GM19099 (cell line): ENCODE data around the gene TLE1.

Experiments
- POLR2A ChIP-seq: IDR thresholded peaks from 3 replicates; pipeline ENCODE4 v1.6.1; 2011; ENCODE audit warnings: low read depth; ENCODE audit not compliant: insufficient read length; ENCODE audit errors: extremely low read depth

TLE1 gene

DNA sequence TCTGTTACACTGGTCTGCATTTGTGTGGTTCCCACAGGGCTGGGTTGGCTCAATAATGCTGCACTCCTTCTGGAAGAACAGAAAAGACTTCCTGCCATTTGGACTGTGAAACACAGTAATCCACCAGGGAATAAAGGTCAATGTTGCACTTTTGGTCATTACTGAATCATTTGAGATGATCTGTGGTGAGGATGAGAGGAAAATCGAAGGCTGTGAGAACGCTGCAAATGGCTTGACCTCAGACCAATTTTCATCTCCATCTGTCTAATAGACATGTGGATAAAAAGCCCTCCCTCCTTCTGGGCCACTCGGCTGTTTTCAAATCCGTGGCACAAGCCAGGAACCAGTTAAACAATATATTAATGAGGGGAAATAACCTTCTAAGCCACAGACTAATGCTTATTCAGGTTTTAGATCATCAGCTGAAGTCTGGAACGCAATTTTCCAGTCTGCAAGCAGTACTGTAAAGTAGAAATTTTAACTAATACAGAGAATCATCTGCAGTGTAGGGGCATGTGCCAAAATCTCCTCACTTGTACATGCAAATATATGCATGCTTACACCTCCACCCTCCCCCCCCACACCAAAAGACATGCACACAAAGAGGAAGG is 20.2 kb downstream of the TLE1 start:
- TF ChIP-seq POLR2A = no peak

DNA sequence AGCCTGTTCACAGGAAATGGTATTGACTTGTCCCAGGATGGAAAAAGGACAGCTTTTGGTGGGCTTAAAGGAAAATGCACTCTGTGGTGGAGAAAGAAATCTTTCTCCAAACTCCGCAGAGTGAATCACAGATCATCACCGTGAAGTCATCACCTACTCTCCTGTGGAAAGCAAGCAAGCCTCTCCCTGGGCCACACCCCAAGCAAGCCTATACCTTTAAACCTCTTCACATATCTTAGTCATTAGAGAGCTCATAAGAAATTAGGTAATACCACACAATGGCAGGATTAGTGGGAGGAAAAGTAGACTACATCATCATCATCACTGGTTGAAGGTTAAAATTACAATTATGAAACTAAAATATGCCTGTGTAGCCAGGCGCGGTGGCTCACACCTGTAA is 23.2 kb downstream of the TLE1 start:
- TF ChIP-seq POLR2A = no peak

DNA sequence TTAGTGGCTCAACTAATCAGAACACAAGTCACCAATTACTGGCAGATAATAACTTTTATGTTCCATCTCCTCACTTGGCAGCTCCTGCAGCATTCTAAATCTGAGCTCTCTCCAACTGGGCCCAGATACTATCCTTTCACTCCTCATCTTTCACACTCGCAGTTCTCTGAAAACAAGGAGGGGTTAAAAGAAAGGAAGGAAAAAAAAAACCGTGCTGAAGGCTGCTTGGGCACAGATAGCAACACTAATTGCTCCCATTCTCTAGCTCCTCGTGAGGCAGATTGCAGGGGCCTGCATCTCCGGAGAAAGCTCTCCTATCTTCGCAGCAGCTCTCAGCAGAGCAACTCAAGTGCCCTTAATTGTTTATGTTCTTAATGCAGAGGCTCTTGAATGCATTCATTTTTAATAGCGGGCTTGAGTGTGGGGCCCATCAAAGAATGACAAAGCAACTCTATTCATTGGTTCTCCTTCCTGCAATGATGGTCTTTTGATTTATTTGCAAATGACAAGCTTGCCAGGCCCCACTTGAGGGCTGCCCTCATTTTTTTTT is 23.9 kb downstream of the TLE1 start:
- no peak for TF ChIP-seq POLR2A

DNA sequence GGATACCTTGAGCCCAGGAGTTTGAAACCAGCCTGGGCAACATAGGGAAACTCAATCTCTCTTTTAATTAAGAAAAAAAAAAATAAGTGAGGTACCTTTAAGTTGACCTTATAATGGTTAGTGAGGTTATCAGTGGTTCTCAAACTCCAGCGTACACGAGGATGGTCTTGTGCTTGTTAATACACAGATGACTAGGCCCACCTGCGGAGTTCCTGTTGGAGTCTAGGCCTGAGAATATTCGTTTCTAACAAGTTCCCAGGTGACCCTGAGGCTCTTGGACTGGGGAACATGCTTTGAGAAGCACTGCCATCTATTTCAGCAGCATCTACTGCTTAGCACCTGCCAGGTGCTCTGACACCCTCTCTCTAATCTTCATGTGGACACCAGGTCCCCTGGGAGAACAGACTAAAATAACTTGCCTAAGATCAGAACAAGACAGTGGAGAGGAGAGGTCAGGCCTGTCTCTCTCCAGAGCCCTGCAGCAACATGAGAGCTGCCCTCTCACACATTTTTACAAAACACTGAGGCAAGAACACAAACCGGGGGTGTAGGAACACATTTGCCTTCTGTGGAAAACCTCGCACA is 24.6 kb downstream of the TLE1 start:
- no peak for TF ChIP-seq POLR2A

DNA sequence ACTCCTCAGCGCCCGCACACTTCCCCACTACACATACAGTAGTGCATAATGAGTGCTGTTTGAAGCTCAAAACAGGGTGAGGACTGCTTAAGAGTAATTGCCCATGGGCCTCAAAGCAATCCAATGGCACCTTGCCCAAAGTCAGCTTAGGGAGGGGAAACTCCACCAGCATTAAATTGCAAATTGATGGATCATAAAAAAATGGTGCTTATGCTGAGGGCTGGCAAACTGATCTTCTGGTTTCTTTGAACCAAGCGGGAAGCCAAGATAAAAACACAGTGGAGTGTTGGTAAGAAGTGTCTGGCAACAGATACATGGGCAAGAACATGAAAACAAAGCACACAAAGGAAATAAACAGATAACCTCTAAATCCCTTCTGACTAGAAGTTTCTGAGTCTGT is 28.0 kb downstream of the TLE1 start:
- TF ChIP-seq POLR2A = no peak

DNA sequence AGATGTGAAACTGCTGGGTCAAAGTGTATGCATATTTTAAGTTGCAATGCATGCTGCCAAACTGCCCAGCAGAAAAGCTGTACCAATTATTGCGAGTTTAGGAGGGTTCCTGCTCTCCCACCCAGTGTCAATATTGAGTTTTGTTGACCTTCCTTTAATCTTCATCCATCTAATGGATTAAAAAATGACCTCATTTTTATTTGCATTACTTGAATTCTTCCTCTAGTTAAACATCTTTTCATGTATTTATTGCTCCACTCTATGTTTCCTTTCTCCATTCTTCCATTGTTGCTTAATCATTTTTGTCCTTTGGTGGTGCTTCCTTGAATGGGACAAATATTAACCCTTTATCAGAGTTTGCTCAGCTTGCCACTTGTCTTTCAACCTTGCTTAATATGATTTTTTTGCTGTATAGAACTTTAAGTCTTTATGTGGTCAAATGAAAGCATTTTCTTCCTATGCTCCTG is 32.4 kb downstream of the TLE1 start:
- no peak for TF ChIP-seq POLR2A

DNA sequence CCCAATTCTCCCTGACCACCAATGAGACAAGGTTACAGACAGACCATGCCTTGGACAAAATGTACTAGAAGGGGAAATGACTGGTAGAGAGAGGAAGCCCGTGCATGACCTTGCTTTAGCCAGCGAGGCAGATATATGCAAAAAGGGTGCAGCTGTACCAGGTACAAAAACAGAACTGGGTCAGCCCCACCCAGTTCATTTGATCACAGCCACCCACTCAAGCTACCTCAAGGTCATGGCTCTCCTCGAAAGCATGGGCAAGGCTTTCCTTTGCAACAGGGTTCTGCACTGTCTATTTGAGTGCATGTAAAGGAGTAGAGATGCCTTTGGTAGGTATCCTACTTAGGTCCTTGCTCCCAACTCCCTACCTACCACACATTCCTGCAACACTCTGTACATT is 33.3 kb downstream of the TLE1 start:
- no peak for TF ChIP-seq POLR2A

DNA sequence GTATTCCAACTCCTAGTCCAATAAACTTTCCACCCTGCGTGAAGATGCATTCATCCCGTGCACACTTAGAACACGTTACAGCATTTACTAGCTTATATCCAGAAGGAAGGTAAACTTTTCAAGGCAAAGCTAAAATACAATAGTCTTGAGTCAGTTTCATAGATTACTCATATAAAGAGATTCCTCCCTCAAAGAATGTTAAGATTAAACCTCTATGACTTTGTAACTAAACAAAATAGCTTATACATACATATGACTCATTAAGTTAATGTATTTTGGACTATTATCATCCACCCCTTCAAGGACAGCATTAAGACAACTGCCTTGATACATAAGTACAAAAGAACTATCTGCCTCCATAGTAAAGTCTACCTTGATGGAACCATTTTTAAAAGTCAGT is 36.1 kb downstream of the TLE1 start:
- TF ChIP-seq POLR2A = no peak

DNA sequence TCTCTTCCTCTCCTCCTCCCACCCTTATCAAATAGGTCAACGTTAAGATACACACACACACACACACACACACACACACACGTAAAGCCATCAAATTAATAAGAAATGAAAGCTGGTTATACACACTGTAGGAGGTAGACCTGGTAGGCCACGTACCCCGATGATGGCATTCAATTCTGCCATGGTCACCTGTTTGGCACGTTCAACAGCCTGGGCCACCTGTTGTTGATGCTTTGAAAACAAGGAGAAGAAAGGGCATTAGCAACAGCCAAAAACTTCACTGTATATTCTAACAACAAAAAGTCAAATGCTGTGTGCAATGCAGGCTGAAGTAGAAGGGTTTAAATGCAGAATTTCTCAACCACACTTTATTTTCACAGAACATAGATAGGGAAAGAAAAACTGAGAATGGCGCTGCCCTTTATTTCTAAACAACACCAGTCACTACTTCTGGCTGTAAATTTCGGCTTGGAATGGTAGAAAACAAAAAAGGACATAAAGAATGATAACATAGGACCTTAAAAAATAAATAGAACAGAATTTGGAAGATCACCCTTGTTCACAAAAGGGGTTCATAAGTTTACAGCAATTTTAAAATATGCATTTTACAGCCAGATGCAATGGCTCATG is 37.2 kb downstream of the TLE1 start:
- no peak for TF ChIP-seq POLR2A

DNA sequence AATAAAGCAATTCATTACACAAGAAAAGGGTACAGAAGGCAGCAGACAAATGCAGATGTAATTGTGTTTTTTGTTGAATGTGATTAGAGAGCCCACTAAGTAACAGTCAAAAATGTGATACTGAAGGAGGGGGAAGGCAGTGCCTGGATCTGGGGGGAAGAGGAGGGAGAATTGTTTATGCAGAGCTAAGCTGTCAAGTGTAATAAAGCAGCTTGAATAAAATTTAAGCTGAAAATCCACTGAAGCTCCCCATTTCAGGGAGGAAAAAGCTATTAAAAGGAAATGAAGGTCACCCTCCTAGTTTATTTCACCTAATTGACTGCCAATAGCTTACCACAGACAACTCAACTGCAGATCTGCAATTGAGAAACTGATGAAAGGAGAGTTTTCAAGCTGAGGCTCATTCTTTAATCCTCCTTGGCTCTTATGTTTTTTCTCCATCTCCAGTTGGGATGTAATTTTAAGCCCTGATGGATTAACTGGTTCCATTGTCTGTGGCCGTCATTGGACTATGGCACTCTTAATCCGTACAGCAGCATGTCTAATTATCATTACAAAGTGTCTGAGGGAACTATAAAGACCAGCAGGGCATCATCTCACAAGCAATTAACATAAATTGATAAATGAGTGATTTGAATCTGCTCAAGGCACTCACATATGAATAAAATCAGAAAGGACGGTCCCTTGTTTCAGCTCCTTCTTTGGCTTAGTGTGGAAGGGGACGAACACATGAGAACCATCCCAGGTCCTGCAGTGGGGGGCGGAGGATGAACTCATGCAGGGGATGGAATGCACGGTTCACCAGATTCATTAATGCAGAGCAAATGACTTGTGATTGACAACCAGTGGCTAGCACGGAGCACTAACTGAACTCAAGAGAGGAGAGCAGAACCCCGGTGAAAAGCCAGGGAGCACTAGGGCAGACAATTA is 38.5 kb downstream of the TLE1 start:
- no peak for TF ChIP-seq POLR2A

DNA sequence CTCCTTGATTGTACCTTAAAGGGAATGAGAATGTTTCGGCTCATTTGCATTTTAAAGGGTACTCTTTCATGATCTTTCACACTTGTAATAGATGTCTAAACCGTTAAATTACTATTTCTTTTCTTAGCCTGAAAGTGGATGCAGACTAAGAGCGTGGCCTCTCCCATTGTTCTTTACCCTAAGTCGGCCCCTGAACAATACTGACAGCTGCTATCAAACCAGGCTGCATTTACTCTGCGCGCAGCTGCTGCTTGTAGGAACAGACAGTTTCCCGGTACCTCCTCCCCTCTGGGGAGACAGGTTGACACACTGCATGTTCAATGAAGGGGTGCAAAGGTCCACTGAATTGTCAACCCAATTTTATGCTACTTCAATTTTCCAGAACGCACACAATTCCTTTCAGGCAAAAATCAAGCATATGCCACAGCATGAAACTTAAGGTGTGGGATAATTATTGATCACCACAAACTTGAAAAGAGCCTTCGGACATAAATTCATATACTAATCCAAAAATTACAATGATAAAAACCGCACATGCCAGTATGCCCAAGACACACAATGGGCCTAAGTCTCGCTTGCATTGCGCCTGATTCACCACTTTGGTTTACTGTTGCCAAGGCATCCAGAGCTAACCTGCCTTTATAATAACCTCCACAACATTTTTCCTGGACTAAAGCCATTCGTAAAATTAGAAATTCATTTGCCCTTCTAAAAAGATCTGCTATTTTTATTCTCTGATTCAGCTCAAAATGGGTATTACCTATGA is 39.7 kb downstream of the TLE1 start:
- no peak for TF ChIP-seq POLR2A

DNA sequence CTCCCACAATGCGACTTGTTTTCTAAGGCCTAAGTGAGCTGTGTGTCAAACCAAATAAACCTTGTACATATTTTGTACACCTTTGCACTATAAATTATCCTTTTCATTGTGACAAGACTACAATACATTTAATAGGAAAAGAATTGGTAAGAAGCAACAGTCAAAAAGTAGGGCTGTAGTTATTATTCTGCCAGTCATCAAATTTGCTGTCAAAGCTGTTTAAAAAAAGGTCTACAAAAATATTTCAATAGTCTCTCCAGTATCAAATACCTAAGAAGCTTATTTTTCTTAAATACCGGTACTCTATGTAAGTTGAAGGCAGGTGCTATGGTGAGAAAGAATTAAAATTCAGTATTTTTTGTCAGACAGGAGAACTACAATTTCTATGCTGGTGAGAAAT is 40.5 kb downstream of the TLE1 start:
- no peak for TF ChIP-seq POLR2A

DNA sequence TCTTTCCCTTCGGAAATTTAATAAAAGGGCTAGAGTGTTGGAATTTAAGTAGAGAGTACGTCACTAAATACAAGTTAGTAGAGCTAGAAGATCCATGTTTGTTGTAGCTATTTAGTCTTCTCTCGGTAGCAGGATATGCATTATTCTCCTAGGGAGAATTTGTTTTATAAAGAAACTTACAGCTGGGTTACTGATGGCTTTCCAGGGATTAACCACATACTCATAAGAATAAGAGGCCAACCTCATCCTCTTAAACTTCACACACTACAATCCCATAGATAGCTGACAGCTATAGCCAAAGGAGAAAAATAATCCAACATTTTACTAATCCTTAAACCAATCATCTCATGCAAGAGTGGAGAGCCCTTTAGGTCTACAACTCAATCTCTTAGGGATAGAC is 43.0 kb downstream of the TLE1 start:
- no peak for TF ChIP-seq POLR2A

DNA sequence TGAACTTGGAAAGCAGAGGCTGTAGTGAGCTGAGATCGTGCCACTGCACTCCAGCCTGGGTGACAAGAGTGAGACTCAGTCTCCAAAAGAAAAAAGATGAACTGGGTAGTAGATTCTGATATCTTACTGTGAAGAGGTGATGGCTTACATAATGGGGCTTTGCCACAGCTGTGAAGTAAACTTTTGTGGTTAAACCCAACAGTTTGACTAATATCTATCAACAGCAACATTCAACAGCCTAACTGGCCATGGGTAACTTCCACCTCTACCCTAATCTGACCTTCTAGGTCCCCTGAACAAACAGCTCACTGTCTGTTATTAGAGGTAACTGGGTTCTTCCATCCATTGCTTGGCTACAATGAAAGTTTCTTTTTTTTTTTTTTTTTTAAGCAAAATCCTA is 52.1 kb downstream of the TLE1 start:
- no peak for TF ChIP-seq POLR2A
